ENCODE results near the gene FAM234A.
"Not testable (repeated sequence)": the region's sequence is repeated elsewhere in the genome, so short reads cannot be mapped to it uniquely, and the experiment has no call there.

FAM234A gene, protein sequence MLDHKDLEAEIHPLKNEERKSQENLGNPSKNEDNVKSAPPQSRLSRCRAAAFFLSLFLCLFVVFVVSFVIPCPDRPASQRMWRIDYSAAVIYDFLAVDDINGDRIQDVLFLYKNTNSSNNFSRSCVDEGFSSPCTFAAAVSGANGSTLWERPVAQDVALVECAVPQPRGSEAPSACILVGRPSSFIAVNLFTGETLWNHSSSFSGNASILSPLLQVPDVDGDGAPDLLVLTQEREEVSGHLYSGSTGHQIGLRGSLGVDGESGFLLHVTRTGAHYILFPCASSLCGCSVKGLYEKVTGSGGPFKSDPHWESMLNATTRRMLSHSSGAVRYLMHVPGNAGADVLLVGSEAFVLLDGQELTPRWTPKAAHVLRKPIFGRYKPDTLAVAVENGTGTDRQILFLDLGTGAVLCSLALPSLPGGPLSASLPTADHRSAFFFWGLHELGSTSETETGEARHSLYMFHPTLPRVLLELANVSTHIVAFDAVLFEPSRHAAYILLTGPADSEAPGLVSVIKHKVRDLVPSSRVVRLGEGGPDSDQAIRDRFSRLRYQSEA

DNA sequence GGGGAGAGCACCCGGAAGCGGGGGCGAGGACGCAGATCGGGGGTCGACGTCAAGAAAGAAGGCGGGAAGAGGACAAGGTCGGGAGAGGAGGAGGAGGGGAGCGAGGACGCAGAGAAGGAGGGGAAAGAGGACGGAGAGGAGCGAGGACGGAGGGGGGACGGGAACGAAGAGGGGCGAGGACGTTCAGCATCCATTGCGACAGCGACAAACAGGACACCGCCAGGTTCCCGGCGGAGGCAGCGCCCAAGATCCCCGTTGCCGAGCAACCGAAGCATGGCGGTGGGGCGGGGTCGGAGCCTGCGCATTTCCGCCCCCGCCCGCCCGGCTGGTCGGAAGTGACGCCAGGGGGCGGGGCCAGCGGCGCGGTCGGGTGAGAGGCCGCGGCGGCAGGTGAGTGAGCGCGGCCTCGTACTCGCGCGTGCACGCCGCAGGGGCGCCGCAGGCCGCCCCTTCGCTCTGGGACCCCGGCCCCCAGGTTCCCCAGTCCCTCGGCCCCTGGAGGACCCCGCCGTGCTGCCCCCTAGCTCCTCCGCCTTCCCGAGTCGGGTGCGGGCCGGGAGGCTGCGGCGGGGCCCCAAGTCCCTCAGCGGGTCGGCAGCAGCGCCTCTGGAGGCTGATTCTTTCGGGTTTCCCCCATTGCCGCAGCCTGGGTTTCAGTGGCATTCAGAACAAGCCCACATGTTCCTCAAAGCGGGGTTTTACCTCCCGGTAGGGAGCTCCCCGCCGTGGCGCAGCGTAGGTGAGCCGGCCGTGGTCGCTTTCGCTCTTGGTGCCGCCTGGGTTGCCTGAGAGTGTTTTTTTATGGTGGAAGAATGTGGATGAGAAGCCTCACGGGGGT, at the start of gene FAM234A:
Gene FAM234A, plus strand, starts transcription at position 354 of the 838 bp plus-strand sequence. CDS start 19,593 bp downstream, outside the sequence.
- peak; percentile 92 for DNase-seq (ENCODE audit: low read depth)

DNA sequence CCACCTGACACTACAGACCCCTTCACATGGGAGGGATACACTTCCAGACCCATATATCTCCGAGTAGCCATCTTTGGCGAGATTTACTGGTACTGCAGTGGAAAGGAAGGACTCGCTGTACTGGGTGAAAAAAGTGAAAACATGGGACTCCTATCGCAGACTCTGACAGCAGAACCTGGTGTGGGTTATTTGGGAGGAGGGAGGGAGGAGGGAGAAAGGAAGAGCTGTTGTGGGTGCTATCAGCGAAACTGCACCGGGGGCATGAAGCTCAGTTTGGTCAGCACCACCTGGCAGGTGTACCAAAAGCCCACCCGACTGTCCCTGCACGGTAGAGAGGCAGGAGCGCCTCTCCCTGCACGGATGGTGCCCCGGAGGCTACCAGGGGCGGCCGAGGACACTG, 49.4 kb upstream of the FAM234A start:
- DNase-seq (ENCODE audit: low read depth): no peak

- DNase-seq (ENCODE audit: low read depth): no peak
Observed at GRCh38 chr16:185691-186090, 48.9 kb upstream of the FAM234A start.

DNA sequence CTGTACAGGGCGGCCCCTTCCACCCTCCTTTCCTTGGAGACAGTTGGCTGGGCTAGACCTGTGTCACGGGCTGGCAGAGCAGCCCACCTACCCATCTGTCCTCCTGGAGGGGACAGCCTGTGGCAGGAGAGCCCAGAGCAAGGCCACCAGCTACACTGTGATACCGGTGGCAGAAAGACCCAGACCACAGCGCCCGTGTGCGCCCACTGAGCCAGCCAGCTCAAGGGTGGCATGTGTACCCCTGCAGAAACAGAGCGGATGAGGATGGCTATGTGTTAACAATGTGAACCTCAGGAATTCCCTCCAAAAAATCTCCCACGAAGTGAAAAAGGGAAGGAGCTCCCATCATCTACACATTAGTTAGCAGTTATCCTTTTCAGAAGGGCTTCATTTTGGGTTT, 47.3 kb upstream of the FAM234A start:
- DNase-seq (ENCODE audit: low read depth): no peak

DNA sequence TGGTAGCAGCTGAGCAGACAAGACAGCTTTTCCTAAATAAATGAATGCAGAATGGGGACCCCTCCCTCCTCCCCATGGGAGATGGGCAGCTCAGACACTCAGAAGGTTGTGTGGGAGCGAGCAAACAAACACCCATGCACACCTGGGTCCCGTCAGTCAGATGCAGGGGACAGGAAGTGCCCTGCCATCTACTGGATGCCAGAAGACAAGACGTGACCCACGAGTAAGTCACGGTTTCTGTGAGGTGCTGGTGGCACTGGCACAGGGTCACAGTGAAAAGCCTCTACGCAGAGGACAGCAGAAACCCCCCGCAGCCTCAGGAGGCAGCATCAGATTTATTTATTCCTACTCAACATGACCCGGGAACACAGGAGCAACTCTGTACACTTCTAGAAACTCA, 45.9 kb upstream of the FAM234A start:
- no peak for DNase-seq (ENCODE audit: low read depth)

DNA sequence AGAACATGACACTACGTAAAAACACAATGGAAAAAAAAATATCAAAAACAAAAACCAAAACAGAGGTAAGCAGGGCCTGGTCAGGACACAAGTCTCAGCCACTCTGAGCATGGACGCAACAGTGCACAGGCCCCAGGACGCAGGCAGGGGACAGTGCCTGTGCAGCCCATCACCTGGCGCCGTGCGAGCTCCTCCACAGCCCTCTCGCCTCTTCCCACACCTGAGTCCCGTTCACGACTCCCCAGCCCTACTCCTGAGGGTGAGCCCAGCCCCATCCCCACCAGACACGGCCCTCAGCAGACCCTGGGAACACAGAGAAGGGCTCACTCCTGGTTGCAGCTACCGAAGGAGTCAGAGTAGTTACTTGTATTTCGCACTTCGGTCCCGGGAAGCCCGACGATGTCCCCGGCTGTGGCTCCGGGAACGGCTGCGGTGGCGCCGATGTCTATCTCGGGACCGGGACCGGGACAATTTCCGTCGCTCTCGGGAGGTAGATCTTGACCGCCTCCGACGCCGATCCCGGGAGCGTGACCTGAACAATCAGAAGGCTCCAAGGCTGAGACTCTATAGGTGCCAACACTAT, 44.9 kb upstream of the FAM234A start:
- no peak for DNase-seq (ENCODE audit: low read depth)

DNA sequence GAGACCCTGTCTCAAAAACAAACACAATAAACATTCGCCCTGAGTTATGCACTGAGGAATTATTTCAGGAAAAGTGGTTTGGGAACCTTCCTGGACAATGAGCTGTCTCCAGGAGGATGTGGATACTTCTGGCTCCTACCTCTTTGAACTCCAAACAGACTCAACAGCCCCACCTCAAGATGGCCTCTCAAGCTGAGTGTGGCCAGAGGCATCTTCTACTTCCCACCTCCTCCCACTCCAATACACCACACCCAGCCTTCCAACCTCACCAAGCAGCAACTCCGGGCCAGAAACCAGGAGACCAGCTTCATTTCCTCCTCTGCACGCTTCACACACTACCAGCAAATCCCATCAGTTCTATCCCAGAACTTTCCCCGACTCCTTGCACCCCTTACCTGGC, 42.8 kb upstream of the FAM234A start:
- DNase-seq (ENCODE audit: low read depth): no peak

GRCh38 chr16:192686-193085, 41.9 kb upstream of the FAM234A start:
- no peak for DNase-seq (ENCODE audit: low read depth)

GRCh38 chr16:193441-193840, 41.2 kb upstream of the FAM234A start:
- no peak for DNase-seq (ENCODE audit: low read depth)

- no peak for DNase-seq (ENCODE audit: low read depth)
Observed at GRCh38 chr16:194516-194915, 40.1 kb upstream of the FAM234A start.

- no peak for DNase-seq (ENCODE audit: low read depth)
Observed at GRCh38 chr16:200388-200787, 34.2 kb upstream of the FAM234A start.

- DNase-seq (ENCODE audit: low read depth): no peak
Observed at GRCh38 chr16:203246-203645, 31.4 kb upstream of the FAM234A start.

- not testable (repeated sequence) for DNase-seq (ENCODE audit: low read depth)
Observed at GRCh38 chr16:204046-204445, 30.6 kb upstream of the FAM234A start.

- not testable (repeated sequence) for DNase-seq (ENCODE audit: low read depth)
Observed at GRCh38 chr16:209359-209758, 25.3 kb upstream of the FAM234A start.

DNA sequence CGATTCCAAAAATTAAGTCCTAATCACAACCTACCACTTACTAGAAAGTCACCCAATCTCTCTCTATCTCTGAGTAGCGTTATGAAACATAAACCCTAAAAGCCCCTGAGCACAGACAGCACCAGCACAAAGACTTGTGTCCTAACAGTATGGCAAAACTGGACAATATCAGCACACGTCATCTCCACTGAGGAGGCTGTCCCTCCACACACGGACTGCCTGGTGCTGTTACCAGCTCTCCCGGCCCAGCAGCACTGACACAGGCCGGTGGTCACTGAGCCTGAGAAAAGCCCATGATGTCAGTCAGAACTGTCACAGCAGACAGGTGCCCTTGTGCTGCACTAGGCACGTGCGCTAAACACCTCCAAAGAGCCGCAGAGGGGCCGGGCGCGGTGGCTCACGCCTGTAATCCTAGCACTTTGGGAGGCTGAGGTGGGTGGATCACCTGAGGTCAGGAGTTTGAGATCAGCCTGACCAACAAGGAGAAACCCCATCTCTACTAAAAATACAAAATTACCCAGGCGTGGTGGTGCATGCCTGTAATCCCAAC, 22.9 kb upstream of the FAM234A start:
- not testable (repeated sequence) for DNase-seq (ENCODE audit: low read depth)

DNA sequence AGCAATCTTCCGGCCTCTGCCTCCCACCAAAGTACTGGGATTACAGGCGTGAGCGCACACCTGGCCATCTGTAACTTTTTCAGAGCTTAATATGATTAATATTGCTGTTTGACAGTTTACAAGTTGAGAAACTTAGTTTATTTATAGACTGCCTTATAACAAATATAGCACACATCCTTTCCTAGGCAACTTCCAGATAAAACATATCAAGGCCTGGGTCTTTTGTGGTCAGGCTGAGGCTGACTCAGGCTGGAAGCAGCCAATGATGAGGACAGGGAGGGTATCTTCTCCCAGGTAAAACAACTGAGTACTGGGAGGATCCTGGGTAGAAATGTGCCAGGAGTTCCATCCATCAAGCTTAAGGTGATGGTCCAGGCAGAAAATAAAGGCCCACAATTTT, 21.6 kb upstream of the FAM234A start:
- no peak for DNase-seq (ENCODE audit: low read depth)

- DNase-seq (ENCODE audit: low read depth): no peak
Observed at GRCh38 chr16:220021-220420, 14.6 kb upstream of the FAM234A start.

GRCh38 chr16:228151-228851, 6.3 kb upstream of the FAM234A start:
- no peak for DNase-seq (ENCODE audit: low read depth)

DNA sequence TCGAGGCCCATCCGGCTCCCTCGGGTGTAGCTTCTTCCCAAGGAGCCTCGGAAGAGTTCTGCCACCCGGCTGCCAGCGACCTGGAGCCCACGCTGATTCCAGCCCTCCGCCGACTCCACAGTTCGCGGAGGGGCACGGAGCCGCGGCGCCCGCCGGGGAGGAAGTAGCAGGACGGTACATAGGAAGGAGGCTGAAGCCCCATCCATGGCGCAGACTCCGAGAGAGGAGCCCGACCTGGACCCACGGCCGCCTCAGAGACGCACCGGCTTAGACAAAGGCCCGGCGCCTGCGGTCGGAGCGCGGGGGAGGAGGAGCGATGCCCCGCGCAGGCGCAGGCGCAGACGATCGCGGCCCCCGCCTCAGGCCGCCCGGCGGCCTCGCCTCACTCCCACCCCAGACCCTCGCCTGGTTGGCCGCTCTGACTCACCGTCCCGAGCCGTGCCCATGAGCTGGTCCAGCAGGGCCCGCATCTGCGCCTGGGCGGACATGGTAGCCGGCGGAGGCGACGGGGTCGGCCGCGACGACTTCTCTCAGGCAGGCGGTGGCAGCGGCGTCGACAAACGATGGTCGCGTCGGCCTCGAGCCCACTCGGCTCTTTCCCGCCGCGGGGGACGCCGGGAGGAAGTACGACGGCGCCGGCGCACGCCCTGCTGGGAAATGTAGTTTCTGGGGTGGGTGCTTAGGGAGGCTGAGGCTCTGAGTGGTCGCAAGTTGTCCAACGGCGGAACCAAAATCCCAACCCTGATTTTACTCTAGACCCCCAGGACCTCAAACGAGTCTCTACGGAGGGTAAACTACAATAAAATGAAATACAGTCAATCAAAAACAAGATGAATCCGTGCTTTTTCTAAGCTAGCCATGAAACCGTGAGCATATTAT, 5.5 kb upstream of the FAM234A start, which contains the start of gene LUC7L:
Gene LUC7L, minus strand, starts transcription at position 598 of the 879 bp plus-strand sequence. Its CDS starts 110 bp downstream, at position 488.
- peak; percentile 83 for DNase-seq (ENCODE audit: low read depth)

DNA sequence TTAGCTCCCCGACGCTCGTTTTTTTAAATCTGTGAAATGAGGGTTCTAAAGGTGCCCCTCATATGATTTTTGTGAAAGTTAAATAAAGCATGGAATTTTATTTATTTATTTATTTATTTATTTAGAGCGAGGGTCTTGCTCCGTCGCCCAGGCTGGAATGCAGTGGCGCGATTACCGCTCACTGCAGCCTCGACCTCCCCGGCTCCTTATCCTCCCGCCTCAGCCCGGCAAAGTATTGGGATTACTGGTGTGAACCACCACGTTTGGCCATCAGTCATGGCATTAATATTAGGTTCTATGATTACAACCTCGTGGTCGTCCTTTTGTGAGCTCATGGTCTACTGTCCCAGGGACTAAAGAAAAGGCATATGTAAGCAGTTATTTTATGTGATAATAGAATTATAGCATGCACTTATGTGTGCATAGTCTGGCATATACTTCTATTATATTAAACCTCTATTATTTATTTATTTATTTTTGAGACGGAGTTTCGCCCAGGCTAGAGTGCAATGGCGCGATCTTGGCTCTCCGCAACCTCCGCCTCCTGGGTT, 4.8 kb upstream of the FAM234A start:
- DNase-seq (ENCODE audit: low read depth): no peak
